Fibroblast of lung (primary cell): ENCODE measurements around the gene KDM4E.

Experiments
- EZH2 ChIP-seq: IDR thresholded peaks from 2 replicates; pipeline ENCODE4 v1.5.1; 2012; ENCODE audit warnings: low read length, control low read depth, mild to moderate bottlenecking; ENCODE audit errors: missing control alignments
- TF ChIP-seq, protein P1 (sequence below), 2 donors: IDR thresholded peaks in 1 of 2; conservative IDR thresholded peaks in 1 of 2; 1 replicate in 1 of 2; 2 replicates in 1 of 2; pipeline ENCODE4 v1.5.1; 2011 to 2012; ENCODE audit warnings: low read length in 2 of 2, control low read depth in 1 of 2, inconsistent platforms in 1 of 2, low read depth in 1 of 2, mild to moderate bottlenecking in 1 of 2

DNA sequence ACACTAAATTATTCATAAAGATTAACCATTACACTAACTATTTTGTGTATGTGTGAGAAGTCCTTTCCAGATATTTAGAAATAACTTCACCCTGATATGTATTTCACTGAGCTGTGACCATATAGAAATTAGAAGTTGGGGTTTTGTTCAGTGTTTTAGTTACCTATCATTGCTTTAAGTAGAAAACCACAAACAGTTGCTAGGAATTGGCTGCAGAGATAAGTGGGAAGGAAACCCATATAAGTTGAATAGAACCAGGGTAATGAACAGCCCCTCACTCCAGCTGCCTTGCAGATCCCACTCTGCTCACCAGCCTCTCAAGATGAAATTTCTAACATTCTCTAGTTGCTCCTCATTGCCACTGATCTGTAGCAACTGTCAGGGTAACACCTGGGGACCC is 51.9 kb downstream of the KDM4E start:
- TF ChIP-seq, protein P1, sequence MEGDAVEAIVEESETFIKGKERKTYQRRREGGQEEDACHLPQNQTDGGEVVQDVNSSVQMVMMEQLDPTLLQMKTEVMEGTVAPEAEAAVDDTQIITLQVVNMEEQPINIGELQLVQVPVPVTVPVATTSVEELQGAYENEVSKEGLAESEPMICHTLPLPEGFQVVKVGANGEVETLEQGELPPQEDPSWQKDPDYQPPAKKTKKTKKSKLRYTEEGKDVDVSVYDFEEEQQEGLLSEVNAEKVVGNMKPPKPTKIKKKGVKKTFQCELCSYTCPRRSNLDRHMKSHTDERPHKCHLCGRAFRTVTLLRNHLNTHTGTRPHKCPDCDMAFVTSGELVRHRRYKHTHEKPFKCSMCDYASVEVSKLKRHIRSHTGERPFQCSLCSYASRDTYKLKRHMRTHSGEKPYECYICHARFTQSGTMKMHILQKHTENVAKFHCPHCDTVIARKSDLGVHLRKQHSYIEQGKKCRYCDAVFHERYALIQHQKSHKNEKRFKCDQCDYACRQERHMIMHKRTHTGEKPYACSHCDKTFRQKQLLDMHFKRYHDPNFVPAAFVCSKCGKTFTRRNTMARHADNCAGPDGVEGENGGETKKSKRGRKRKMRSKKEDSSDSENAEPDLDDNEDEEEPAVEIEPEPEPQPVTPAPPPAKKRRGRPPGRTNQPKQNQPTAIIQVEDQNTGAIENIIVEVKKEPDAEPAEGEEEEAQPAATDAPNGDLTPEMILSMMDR (conservative IDR thresholded peaks at IDR 0.05 in 1 of 2, IDR thresholded peaks at IDR 0.05 in 1 of 2; ENCODE audit: low read depth in 1 of 2, low read length in 2 of 2), result no peak
- TF ChIP-seq EZH2, result no peak
